ENCODE measurements around the gene PISD. TPM values are rescaled to one million over a fixed set of nuclear protein-coding genes. Genes with fewer than 3 reads are reported as not detected.

PISD gene
- total and polyA plus RNA-seq, 9 of the 15 experiments (the other 6 are each of a cell fraction or from before 2014, with no cell fraction given): 24.5 to 65.9 (median 36.6) TPM

DNA sequence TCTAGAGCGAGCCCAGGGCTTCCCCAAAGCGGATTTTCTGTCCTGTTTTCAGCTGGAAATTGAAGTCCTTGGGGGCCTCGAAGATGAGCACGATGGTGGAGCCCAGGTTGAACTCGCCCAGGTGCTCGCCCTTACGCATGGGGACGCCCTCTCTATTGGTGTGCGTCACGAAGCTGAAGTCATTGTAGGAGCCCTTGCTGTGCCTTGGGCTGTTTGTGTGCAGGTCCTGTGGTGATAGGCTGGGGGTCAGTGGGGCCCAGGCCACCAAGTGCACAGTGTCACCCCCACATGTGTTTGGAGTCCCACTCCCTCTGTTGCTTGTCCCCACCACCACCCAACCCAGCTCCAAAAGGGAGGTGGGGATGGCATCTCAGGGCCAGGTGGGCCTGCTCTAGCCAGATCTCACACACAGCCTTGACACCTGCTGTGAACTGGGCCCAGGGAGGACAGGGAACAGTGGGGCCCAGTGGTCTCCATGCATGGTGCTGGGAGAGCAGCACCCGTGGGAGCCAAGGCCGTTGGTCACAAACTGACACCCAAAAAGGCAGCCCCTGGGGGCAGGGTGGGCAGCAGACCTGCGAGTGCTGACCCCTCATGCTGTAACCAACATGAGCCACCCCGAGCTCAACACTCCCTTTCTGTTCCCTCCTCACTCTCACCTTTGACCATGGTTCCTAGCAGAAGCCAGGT, 42.3 kb downstream of the PISD start (continued):
- TF ChIP-seq, protein P1, sequence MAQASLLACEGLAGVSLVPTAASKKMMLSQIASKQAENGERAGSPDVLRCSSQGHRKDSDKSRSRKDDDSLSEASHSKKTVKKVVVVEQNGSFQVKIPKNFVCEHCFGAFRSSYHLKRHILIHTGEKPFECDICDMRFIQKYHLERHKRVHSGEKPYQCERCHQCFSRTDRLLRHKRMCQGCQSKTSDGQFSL (CRISPR knock-in tag; IDR thresholded peaks at IDR 0.05): no peak
- TF ChIP-seq, protein P1 (tag; IDR thresholded peaks at IDR 0.05): no peak
- peak; percentile 55 for TF ChIP-seq POLR2G (IDR thresholded peaks at IDR 0.05; ENCODE audit: low read depth, low read length)
- TF ChIP-seq ZNF766 (CRISPR knock-in tag; conservative IDR thresholded peaks at IDR 0.05): no peak
- peak; percentile 55 for TF ChIP-seq RBM22 (IDR thresholded peaks at IDR 0.05; ENCODE audit: low read depth, low read length, poor library complexity, severe bottlenecking)
- no peak for TF ChIP-seq TAF1 (IDR thresholded peaks at IDR 0.05; ENCODE audit: control insufficient read depth, extremely low read depth, insufficient read depth, low read length, severe bottlenecking)
- TF ChIP-seq RUNX1 (IDR thresholded peaks at IDR 0.05; ENCODE audit: low read depth): no peak
- TF ChIP-seq THAP7 (CRISPR knock-in tag; IDR thresholded peaks at IDR 0.05): no peak
- no peak for TF ChIP-seq THRA (IDR thresholded peaks at IDR 0.05)
- TF ChIP-seq RAD51 (IDR thresholded peaks at IDR 0.05; ENCODE audit: borderline replicate concordance, low read depth): no peak
- TF ChIP-seq MAFK (IDR thresholded peaks at IDR 0.05; ENCODE audit: low read length): no peak
- no peak for TF ChIP-seq MCM3 (IDR thresholded peaks at IDR 0.05)
- TF ChIP-seq WHSC1 (IDR thresholded peaks at IDR 0.05; ENCODE audit: low read length): no peak
- TF ChIP-seq, protein P2, sequence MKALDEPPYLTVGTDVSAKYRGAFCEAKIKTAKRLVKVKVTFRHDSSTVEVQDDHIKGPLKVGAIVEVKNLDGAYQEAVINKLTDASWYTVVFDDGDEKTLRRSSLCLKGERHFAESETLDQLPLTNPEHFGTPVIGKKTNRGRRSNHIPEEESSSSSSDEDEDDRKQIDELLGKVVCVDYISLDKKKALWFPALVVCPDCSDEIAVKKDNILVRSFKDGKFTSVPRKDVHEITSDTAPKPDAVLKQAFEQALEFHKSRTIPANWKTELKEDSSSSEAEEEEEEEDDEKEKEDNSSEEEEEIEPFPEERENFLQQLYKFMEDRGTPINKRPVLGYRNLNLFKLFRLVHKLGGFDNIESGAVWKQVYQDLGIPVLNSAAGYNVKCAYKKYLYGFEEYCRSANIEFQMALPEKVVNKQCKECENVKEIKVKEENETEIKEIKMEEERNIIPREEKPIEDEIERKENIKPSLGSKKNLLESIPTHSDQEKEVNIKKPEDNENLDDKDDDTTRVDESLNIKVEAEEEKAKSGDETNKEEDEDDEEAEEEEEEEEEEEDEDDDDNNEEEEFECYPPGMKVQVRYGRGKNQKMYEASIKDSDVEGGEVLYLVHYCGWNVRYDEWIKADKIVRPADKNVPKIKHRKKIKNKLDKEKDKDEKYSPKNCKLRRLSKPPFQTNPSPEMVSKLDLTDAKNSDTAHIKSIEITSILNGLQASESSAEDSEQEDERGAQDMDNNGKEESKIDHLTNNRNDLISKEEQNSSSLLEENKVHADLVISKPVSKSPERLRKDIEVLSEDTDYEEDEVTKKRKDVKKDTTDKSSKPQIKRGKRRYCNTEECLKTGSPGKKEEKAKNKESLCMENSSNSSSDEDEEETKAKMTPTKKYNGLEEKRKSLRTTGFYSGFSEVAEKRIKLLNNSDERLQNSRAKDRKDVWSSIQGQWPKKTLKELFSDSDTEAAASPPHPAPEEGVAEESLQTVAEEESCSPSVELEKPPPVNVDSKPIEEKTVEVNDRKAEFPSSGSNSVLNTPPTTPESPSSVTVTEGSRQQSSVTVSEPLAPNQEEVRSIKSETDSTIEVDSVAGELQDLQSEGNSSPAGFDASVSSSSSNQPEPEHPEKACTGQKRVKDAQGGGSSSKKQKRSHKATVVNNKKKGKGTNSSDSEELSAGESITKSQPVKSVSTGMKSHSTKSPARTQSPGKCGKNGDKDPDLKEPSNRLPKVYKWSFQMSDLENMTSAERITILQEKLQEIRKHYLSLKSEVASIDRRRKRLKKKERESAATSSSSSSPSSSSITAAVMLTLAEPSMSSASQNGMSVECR (CRISPR knock-in tag; IDR thresholded peaks at IDR 0.05): no peak
- TF ChIP-seq, protein P3, sequence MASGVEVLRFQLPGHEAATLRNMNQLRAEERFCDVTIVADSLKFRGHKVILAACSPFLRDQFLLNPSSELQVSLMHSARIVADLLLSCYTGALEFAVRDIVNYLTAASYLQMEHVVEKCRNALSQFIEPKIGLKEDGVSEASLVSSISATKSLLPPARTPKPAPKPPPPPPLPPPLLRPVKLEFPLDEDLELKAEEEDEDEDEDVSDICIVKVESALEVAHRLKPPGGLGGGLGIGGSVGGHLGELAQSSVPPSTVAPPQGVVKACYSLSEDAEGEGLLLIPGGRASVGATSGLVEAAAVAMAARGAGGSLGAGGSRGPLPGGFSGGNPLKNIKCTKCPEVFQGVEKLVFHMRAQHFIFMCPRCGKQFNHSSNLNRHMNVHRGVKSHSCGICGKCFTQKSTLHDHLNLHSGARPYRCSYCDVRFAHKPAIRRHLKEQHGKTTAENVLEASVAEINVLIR (CRISPR knock-in tag; IDR thresholded peaks at IDR 0.05): no peak
- TF ChIP-seq ZNF398 (CRISPR knock-in tag; IDR thresholded peaks at IDR 0.05): no peak
